Breast epithelium (tissue), 4 donors: Measurements from ENCODE around the gene RPL28. TPM values are rescaled to one million over a fixed set of nuclear protein-coding genes. Genes with fewer than 3 reads are reported as not detected.

Experiments
- DNase-seq, 2 donors: peaks; one replicate each; pipeline ENCODE4 v3.0.0-alpha.2; 2019; ENCODE audit warnings: low spot score in 2 of 2
- H3K27ac ChIP-seq, 2 donors: fragments of 200-600 bp; sonication (generic) in 1 of 2; one replicate each; pipeline ENCODE4 v1.5.1; 2016 to 2019; ENCODE audit warnings: mild to moderate bottlenecking in 1 of 2
- H3K27me3 ChIP-seq, 2 donors: fragments of 200-600 bp; sonication (generic) in 1 of 2; one replicate each; pipeline versions ENCODE4 v1.5.1 to v1.6.0; 2017 to 2019; ENCODE audit warnings: control low read depth in 1 of 2, mild to moderate bottlenecking in 1 of 2
- H3K36me3 ChIP-seq: fragments of 200-600 bp; one replicate; pipeline ENCODE4 v1.5.1; 2019
- H3K4me1 ChIP-seq, 2 donors: fragments of 200-600 bp; sonication (generic); one replicate each; pipeline ENCODE4 v1.5.1; 2016 to 2019; ENCODE audit warnings: control low read depth in 1 of 2
- H3K4me3 ChIP-seq, 3 donors: fragments of 200-600 bp; sonication (generic); 1 replicate in 2 of 3; 2 replicates in 1 of 3; pipeline ENCODE4 v1.5.1; 2016 to 2019; ENCODE audit warnings: mild to moderate bottlenecking in 3 of 3, moderate library complexity in 2 of 3
- H3K9me3 ChIP-seq, 2 donors: fragments of 200-600 bp; sonication (generic) in 1 of 2; one replicate each; pipeline ENCODE4 v1.5.1; 2016 to 2019; ENCODE audit warnings: control low read depth in 1 of 2
- CTCF ChIP-seq, 3 donors: fragments of 450-650 bp; IDR thresholded peaks; one replicate each; pipeline ENCODE4 v1.5.1; 2016 to 2017; ENCODE audit warnings: antibody characterized with exemption in 3 of 3, mild to moderate bottlenecking in 3 of 3, moderate library complexity in 3 of 3
- POLR2A ChIP-seq: fragments of 450-650 bp; IDR thresholded peaks from one replicate; pipeline ENCODE4 v1.6.1; 2016; ENCODE audit warnings: antibody characterized with exemption, mild to moderate bottlenecking, moderate library complexity
- POLR2AphosphoS5 ChIP-seq, 3 donors: sonication (generic); formaldehyde crosslinking; IDR thresholded peaks; one replicate each; pipeline ENCODE4 v1.6.1; 2017; ENCODE audit warnings: antibody characterized with exemption in 3 of 3
- intact Hi-C: fragments of 100-400 bp; cut with DNase I; formaldehyde crosslinking; loops from one replicate; pipeline ENCODE4 v1.15.1; 2023; ENCODE audit warnings: low total_unique reads
- total RNA-seq, 3 donors: library from RNA; depleted of rRNA; stranded (reverse); fragments of >200 nt; gene quantifications; one replicate each; pipeline ENCODE4 v1.1.0, GENCODE V29; 2016

The RPL28 gene
- total RNA-seq, 3 donors from 2014 or later, result 462 to 673 (median 471) TPM

GRCh38 chr19:55391191-55391670, 5.5 kb downstream of the RPL28 start:
- intact Hi-C loops, result no loop called here
- TF ChIP-seq POLR2AphosphoS5 (IDR thresholded peaks at IDR 0.05), result no peak
- no peak for TF ChIP-seq CTCF (IDR thresholded peaks at IDR 0.05)
- TF ChIP-seq POLR2A, result no peak
- Histone ChIP-seq H3K4me1 (peaks cover 13 to 21% of the 10 kb centered on the region in 2 donors), H3K9me3 (no peaks in the 10 kb centered on the region), H3K27me3 (no peaks in the 10 kb centered on the region), H3K4me3 (no peak overlapping the region), H3K36me3 (no peaks in the 10 kb centered on the region), H3K27ac (no peak overlapping the region)
- DNase-seq, result no peak

GRCh38 chr19:55391702-55392615, 6.2 kb downstream of the RPL28 start:
- DNase-seq, result no peak
- H3K27me3 ChIP-seq, result no peaks in the 10 kb centered on the region
- H3K27ac ChIP-seq, result no peak overlapping the region
- intact Hi-C loops, result no loop called here
- TF ChIP-seq CTCF (IDR thresholded peaks at IDR 0.05) (no peak), POLR2AphosphoS5 (IDR thresholded peaks at IDR 0.05) (no peak), POLR2A (no peak)
- H3K9me3 ChIP-seq, result no peaks in the 10 kb centered on the region
- peaks cover 13 to 17% of the 10 kb centered on the region in 2 donors for H3K4me1 ChIP-seq
- H3K36me3 ChIP-seq, result no peaks in the 10 kb centered on the region
- no peak overlapping the region for H3K4me3 ChIP-seq

GRCh38 chr19:55392820-55393761, 7.4 kb downstream of the RPL28 start:
- no peak for DNase-seq
- Histone ChIP-seq H3K4me1 (peaks cover 5 to 6% of the 10 kb centered on the region in 2 donors), H3K36me3 (no peaks in the 10 kb centered on the region), H3K4me3 (no peak overlapping the region), H3K9me3 (no peaks in the 10 kb centered on the region), H3K27me3 (no peaks in the 10 kb centered on the region), H3K27ac (no peak overlapping the region)
- intact Hi-C loops, result no loop called here
- TF ChIP-seq CTCF (IDR thresholded peaks at IDR 0.05) (no peak), POLR2AphosphoS5 (IDR thresholded peaks at IDR 0.05) (no peak), POLR2A (no peak)

GRCh38 chr19:55398200-55398925, 12.6 kb downstream of the RPL28 start:
- Histone ChIP-seq H3K9me3 (no peaks in the 10 kb centered on the region), H3K27ac (no peak overlapping the region), H3K4me1 (no peaks in the 10 kb centered on the region), H3K36me3 (no peaks in the 10 kb centered on the region), H3K27me3 (no peaks in the 10 kb centered on the region), H3K4me3 (no peak overlapping the region)
- no peak for DNase-seq
- TF ChIP-seq POLR2AphosphoS5 (IDR thresholded peaks at IDR 0.05) (no peak), POLR2A (no peak), CTCF (IDR thresholded peaks at IDR 0.05) (no peak)
- intact Hi-C loops, result no loop called here
